ENCODE measurements around the gene TOP2A.

GRCh38 chr17:40433551-40434415, 16.1 kb upstream of the TOP2A start:
- TF ChIP-seq POLR2A (IDR thresholded peaks at IDR 0.05) (no peak), CTCF (IDR thresholded peaks at IDR 0.05) (no peak)

Measured in vagina (tissue), 2 donors.